HepG2 (cell line): ENCODE measurements around the gene LILRB5. TPM values are rescaled to one million over a fixed set of nuclear protein-coding genes. Genes with fewer than 3 reads are reported as not detected.

Experiments used
- CREM ChIP-seq, 2 experiments: sonication (generic) in 1 of 2; formaldehyde crosslinking in 1 of 2; IDR thresholded peaks; 2 replicates each; pipeline versions ENCODE4 v1.4.0 to v1.6.1; 2016 to 2020; ENCODE audit warnings: antibody characterized with exemption in 1 of 2, mild to moderate bottlenecking in 1 of 2, missing genetic modification reagents in 1 of 2
- DPF2 ChIP-seq: sonication (generic); formaldehyde crosslinking; IDR thresholded peaks from 2 replicates; pipeline ENCODE4 v1.4.0; 2020; ENCODE audit warnings: mild to moderate bottlenecking, low read depth, missing genetic modification reagents, borderline replicate concordance
- ETV5 ChIP-seq: IDR thresholded peaks from 2 replicates; pipeline ENCODE4 v1.6.1; 2018; ENCODE audit warnings: missing biosample characterization, missing genetic modification reagents, inconsistent platforms, borderline replicate concordance
- ETV6 ChIP-seq: sonication (generic); formaldehyde crosslinking; conservative IDR thresholded peaks from 2 replicates; pipeline ENCODE4 v1.4.0; 2020; ENCODE audit warnings: missing genetic modification reagents
- KMT2A ChIP-seq: sonication (generic); formaldehyde crosslinking; IDR thresholded peaks from 2 replicates; pipeline ENCODE4 v1.4.0; 2020; ENCODE audit warnings: missing genetic modification reagents
- MED1 ChIP-seq: sonication (generic); formaldehyde crosslinking; IDR thresholded peaks from 2 replicates; pipeline ENCODE4 v1.4.0; 2020; ENCODE audit warnings: missing genetic modification reagents
- MIER2 ChIP-seq: IDR thresholded peaks from 2 replicates; pipeline ENCODE4 v1.6.1; 2016; ENCODE audit warnings: missing biosample characterization, missing genetic modification reagents
- NAIF1 ChIP-seq: sonication (generic); formaldehyde crosslinking; IDR thresholded peaks from 2 replicates; pipeline ENCODE4 v1.5.0; 2020; ENCODE audit warnings: mild to moderate bottlenecking, missing genetic modification reagents, borderline replicate concordance
- NFE2 ChIP-seq: sonication (generic); formaldehyde crosslinking; IDR thresholded peaks from 2 replicates; pipeline ENCODE4 v1.4.0; 2020; ENCODE audit warnings: missing genetic modification reagents
- NFE2L1 ChIP-seq: sonication (generic); formaldehyde crosslinking; IDR thresholded peaks from 2 replicates; pipeline ENCODE4 v1.4.0; 2020; ENCODE audit warnings: missing genetic modification reagents, mild to moderate bottlenecking, borderline replicate concordance
- RXRB ChIP-seq: IDR thresholded peaks from 2 replicates; pipeline ENCODE4 v1.6.1; 2016; ENCODE audit warnings: borderline replicate concordance, missing genetic modification reagents, missing compliant biosample characterization
- SMYD3 ChIP-seq: sonication (generic); formaldehyde crosslinking; IDR thresholded peaks from 2 replicates; pipeline ENCODE4 v1.8.1; 2023; ENCODE audit warnings: mild to moderate bottlenecking, missing genetic modification reagents
- TBX2 ChIP-seq: sonication (generic); formaldehyde crosslinking; IDR thresholded peaks from 2 replicates; pipeline ENCODE4 v1.5.0; 2020; ENCODE audit warnings: missing genetic modification reagents, mild to moderate bottlenecking, borderline replicate concordance
- ZBTB3 ChIP-seq: sonication (generic); formaldehyde crosslinking; IDR thresholded peaks from 2 replicates; pipeline ENCODE4 v1.4.0; 2020; ENCODE audit warnings: low read depth, mild to moderate bottlenecking, moderate library complexity, missing genetic modification reagents, borderline replicate concordance
- ZNF124 ChIP-seq: sonication (generic); formaldehyde crosslinking; IDR thresholded peaks from 2 replicates; pipeline ENCODE4 v1.4.0; 2020; ENCODE audit warnings: missing genetic modification reagents
- ZNF556 ChIP-seq: sonication (generic); formaldehyde crosslinking; IDR thresholded peaks from 2 replicates; pipeline ENCODE4 v1.4.0; 2020; ENCODE audit warnings: mild to moderate bottlenecking, missing genetic modification reagents, borderline replicate concordance
- ZNF558 ChIP-seq: sonication (generic); formaldehyde crosslinking; IDR thresholded peaks from 2 replicates; pipeline ENCODE4 v1.9.0; 2022; ENCODE audit warnings: mild to moderate bottlenecking, missing genetic modification reagents, borderline replicate concordance
- ZNF598 ChIP-seq: sonication (generic); formaldehyde crosslinking; IDR thresholded peaks from 2 replicates; pipeline ENCODE4 v1.5.1; 2020; ENCODE audit warnings: mild to moderate bottlenecking, missing genetic modification reagents, borderline replicate concordance
- ZNF660 ChIP-seq: sonication (generic); formaldehyde crosslinking; IDR thresholded peaks from 2 replicates; pipeline ENCODE4 v1.5.1; 2020; ENCODE audit warnings: mild to moderate bottlenecking, low read depth, missing genetic modification reagents, borderline replicate concordance
- ZNF761 ChIP-seq: sonication (generic); formaldehyde crosslinking; conservative IDR thresholded peaks from 2 replicates; pipeline ENCODE4 v1.4.0; 2020; ENCODE audit warnings: mild to moderate bottlenecking, missing genetic modification reagents
- polyA plus RNA-seq, 8 experiments: library from polyadenylated mRNA; depleted of rRNA in 3 of 8; stranded (reverse) in 7 of 8; unstranded in 1 of 8; fragments of >200 nt; fragmentation: Illumina TruSeq in 4 of 8; extraction: Trizol in 4 of 8; gene quantifications; 2 replicates each; pipeline versions ENCODE4 v1.2.1 to v1.2.3, GENCODE V29; 2011 to 2016; ENCODE audit warnings: low read depth in 4 of 8, missing spikeins in 1 of 8, mixed read lengths in 1 of 8; ENCODE audit not compliant: insufficient read depth in 1 of 8
- total RNA-seq, 5 experiments: library from RNA; depleted of rRNA; stranded (reverse); fragments of >200 nt; fragmentation: Illumina TruSeq; extraction: Trizol; gene quantifications; 2 replicates each; pipeline ENCODE4 v1.2.3, GENCODE V29; 2016; ENCODE audit warnings: low read depth in 1 of 5
- TF ChIP-seq, protein P1 (sequence below): sonication (generic); formaldehyde crosslinking; conservative IDR thresholded peaks from 2 replicates; pipeline ENCODE4 v1.5.0; 2020; ENCODE audit warnings: missing genetic modification reagents
- TF ChIP-seq, protein P2 (sequence below): sonication (generic); formaldehyde crosslinking; IDR thresholded peaks from 2 replicates; pipeline ENCODE4 v1.4.0; 2020; ENCODE audit warnings: missing genetic modification reagents
- TF ChIP-seq, protein P3 (sequence below): sonication (generic); formaldehyde crosslinking; IDR thresholded peaks from 2 replicates; pipeline ENCODE4 v1.4.0; 2020; ENCODE audit warnings: missing genetic modification reagents, mild to moderate bottlenecking, borderline replicate concordance
- TF ChIP-seq, protein P4 (sequence below): sonication (generic); formaldehyde crosslinking; IDR thresholded peaks from 2 replicates; pipeline ENCODE4 v1.5.0; 2020; ENCODE audit warnings: missing genetic modification reagents
- TF ChIP-seq, protein P5 (sequence below): sonication (generic); formaldehyde crosslinking; IDR thresholded peaks from 2 replicates; pipeline ENCODE4 v1.4.0; 2020; ENCODE audit warnings: missing genetic modification reagents
- TF ChIP-seq, protein P6 (sequence below): IDR thresholded peaks from 2 replicates; pipeline ENCODE4 v1.6.1; 2016; ENCODE audit warnings: missing genetic modification reagents, missing compliant biosample characterization

Gene LILRB5
- total and polyA plus RNA-seq, 2 of the 13 experiments (the other 11 are each of a cell fraction or from before 2014, with no cell fraction given) = not detected

DNA sequence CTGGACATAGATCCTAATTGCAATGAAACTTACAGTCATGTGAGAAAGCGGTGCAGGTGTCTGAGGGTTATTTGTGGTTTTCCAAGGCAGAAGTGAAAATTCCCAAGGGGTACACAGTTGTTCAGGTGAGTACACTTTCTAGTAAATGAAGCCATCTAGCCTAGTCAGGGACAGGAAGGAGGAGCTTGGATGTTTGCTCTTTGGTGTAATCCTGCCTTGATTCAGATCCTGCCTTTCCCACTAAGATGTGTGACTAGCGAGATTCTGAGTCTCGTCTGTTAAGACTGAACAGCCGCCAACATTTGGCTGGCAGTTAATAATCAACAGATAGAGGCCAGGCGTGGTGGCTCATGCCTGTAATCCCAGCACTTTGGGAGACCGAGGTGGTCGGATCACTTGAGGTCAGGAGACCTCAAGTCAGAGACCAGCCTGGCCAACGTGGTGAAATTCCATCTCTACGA lies 53.9 kb downstream of the LILRB5 start (continued):
- TF ChIP-seq KMT2A = no peak; the same call in 1 of the 2 replicates
- no peak for TF ChIP-seq ZNF124
- no peak for TF ChIP-seq ZNF558 (CRISPR knock-in tag)
- TF ChIP-seq, protein P1, sequence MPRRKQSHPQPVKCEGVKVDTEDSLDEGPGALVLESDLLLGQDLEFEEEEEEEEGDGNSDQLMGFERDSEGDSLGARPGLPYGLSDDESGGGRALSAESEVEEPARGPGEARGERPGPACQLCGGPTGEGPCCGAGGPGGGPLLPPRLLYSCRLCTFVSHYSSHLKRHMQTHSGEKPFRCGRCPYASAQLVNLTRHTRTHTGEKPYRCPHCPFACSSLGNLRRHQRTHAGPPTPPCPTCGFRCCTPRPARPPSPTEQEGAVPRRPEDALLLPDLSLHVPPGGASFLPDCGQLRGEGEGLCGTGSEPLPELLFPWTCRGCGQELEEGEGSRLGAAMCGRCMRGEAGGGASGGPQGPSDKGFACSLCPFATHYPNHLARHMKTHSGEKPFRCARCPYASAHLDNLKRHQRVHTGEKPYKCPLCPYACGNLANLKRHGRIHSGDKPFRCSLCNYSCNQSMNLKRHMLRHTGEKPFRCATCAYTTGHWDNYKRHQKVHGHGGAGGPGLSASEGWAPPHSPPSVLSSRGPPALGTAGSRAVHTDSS (CRISPR knock-in tag) = no peak
- no peak for TF ChIP-seq ZNF761 (CRISPR knock-in tag)
- peak; percentile 32; the same call in 1 of the 2 replicates for TF ChIP-seq TBX2 (CRISPR knock-in tag)
- no peak for TF ChIP-seq NFE2L1 (CRISPR knock-in tag)
- TF ChIP-seq ETV5 (CRISPR knock-in tag) = peak; percentile 41; the same call in 1 of the 2 replicates
- no peak for TF ChIP-seq ZNF598
- TF ChIP-seq CREM (IDR thresholded peaks at IDR 0.05) = no peak
- no peak for TF ChIP-seq CREM (CRISPR knock-in tag; IDR thresholded peaks at IDR 0.05)
- no peak for TF ChIP-seq ZBTB3 (CRISPR knock-in tag)
- TF ChIP-seq NAIF1 (CRISPR knock-in tag) = no peak
- TF ChIP-seq RXRB (CRISPR knock-in tag) = peak; percentile 71
- no peak for TF ChIP-seq DPF2 (CRISPR knock-in tag)
- TF ChIP-seq ZNF660 (CRISPR knock-in tag) = no peak
- no peak for TF ChIP-seq NFE2 (CRISPR knock-in tag)
- TF ChIP-seq, protein P2, sequence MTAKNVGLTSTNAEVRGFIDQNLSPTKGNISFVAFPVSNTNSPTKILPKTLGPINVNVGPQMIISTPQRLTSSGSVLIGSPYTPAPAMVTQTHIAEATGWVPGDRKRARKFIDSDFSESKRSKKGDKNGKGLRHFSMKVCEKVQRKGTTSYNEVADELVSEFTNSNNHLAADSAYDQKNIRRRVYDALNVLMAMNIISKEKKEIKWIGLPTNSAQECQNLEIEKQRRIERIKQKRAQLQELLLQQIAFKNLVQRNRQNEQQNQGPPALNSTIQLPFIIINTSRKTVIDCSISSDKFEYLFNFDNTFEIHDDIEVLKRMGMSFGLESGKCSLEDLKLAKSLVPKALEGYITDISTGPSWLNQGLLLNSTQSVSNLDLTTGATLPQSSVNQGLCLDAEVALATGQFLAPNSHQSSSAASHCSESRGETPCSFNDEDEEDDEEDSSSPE = 0 out of 2 replicates have a peak, but pooled peaks have one; percentile 19
- TF ChIP-seq, protein P3, sequence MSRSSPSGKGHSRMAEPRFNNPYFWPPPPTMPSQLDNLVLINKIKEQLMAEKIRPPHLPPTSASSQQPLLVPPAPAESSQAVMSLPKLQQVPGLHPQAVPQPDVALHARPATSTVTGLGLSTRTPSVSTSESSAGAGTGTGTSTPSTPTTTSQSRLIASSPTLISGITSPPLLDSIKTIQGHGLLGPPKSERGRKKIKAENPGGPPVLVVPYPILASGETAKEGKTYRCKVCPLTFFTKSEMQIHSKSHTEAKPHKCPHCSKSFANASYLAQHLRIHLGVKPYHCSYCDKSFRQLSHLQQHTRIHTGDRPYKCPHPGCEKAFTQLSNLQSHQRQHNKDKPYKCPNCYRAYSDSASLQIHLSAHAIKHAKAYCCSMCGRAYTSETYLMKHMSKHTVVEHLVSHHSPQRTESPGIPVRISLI (CRISPR knock-in tag) = no peak
- TF ChIP-seq, protein P4, sequence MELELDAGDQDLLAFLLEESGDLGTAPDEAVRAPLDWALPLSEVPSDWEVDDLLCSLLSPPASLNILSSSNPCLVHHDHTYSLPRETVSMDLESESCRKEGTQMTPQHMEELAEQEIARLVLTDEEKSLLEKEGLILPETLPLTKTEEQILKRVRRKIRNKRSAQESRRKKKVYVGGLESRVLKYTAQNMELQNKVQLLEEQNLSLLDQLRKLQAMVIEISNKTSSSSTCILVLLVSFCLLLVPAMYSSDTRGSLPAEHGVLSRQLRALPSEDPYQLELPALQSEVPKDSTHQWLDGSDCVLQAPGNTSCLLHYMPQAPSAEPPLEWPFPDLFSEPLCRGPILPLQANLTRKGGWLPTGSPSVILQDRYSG = no peak
- no peak for TF ChIP-seq ETV6
- TF ChIP-seq MED1 (CRISPR knock-in tag) = 0 out of 2 replicates have a peak, but pooled peaks have one; percentile 19
- TF ChIP-seq, protein P5, sequence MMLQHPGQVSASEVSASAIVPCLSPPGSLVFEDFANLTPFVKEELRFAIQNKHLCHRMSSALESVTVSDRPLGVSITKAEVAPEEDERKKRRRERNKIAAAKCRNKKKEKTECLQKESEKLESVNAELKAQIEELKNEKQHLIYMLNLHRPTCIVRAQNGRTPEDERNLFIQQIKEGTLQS (CRISPR knock-in tag) = no peak
- no peak for TF ChIP-seq MIER2 (CRISPR knock-in tag)
- no peak for TF ChIP-seq SMYD3 (CRISPR knock-in tag)
- TF ChIP-seq, protein P6, sequence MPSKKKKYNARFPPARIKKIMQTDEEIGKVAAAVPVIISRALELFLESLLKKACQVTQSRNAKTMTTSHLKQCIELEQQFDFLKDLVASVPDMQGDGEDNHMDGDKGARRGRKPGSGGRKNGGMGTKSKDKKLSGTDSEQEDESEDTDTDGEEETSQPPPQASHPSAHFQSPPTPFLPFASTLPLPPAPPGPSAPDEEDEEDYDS = 0 out of 2 replicates have a peak, but pooled peaks have one; percentile 30
- TF ChIP-seq ZNF556 (CRISPR knock-in tag) = no peak
